ENCODE results near the gene SLC5A10. TPM values are rescaled to one million over a fixed set of nuclear protein-coding genes. Genes with fewer than 3 reads are reported as not detected.
"Not testable (repeated sequence)": the region's sequence is repeated elsewhere in the genome, so short reads cannot be mapped to it uniquely, and the experiment has no call there.

SLC5A10 gene
- total RNA-seq, 1 experiment from 2014 or later: 0.17 TPM

DNA sequence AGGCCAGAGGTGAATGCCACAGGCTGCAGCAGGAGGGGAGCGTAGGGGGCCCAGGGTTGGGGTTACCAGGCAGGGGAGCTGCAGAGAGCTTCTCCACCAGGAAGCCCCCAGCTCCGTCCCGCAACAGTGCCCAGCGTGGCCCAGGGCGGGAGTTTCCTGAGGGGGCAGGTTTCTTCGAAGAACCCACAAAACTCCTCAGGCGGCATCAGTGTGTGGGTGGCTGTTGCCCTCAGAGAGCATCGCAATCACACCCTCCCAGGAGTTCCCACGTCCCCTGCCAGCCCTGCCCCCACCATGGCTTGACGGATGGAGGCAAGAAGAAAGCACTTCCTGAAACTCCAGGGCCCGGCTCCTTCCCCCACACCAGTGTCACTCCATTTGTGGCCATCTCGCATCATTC lies 86.8 kb downstream of the SLC5A10 start:
- H2AFZ ChIP-seq; H3K27ac ChIP-seq; H3K9me2 ChIP-seq (ENCODE audit: insufficient read depth); H3K4me2 ChIP-seq; POLR2A ChIA-PET (ENCODE audit: unreplicated experiment); CTCF ChIA-PET; H3K79me2 ChIP-seq (ENCODE audit: low read depth); intact Hi-C loops (cut with micrococcal nuclease; ENCODE audit: unreplicated experiment); H3K27me3 ChIP-seq (ENCODE audit: insufficient read depth, low read depth); H3K36me3 ChIP-seq (ENCODE audit: low read depth); H3K9me3 ChIP-seq (ENCODE audit: insufficient read depth, low read depth); BruUV-seq (replicated peaks); H4K20me1 ChIP-seq (ENCODE audit: insufficient read depth); H3K4me3 ChIP-seq; DNase-seq; H3F3A ChIP-seq (ENCODE audit: insufficient read depth, low read depth); H3K4me1 ChIP-seq (replicated peaks; ENCODE audit: insufficient read depth): not testable (repeated sequence)

DNA sequence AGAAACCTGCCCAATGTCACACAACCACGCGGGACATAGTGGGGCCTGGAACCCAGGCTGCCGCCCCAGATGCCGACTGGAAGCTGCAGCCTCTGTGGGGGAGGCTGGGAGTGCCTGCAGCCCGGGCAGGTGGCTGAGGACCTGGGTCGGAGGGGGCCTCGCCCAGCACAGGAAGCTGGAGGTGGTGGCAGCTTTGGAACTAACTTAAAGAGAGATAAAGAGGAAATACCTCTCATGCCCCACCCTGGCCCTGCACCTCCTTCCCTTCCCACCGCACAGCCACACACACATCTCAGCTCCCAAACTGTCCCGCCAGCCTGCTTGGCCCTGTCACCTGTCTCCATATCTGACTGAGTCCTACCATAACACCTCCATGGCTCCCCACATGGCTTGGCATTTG lies 88.4 kb downstream of the SLC5A10 start:
- DNase-seq; H3K27ac ChIP-seq; H3K27me3 ChIP-seq (ENCODE audit: insufficient read depth, low read depth); H3K4me2 ChIP-seq; H3K79me2 ChIP-seq (ENCODE audit: low read depth); H4K20me1 ChIP-seq (ENCODE audit: insufficient read depth); H3K4me1 ChIP-seq (replicated peaks; ENCODE audit: insufficient read depth); H3K9me3 ChIP-seq (ENCODE audit: insufficient read depth, low read depth); H3K4me3 ChIP-seq; H3K36me3 ChIP-seq (ENCODE audit: low read depth); intact Hi-C loops (cut with micrococcal nuclease; ENCODE audit: unreplicated experiment); CTCF ChIA-PET; H2AFZ ChIP-seq; H3F3A ChIP-seq (ENCODE audit: insufficient read depth, low read depth); POLR2A ChIA-PET (ENCODE audit: unreplicated experiment); H3K9me2 ChIP-seq (ENCODE audit: insufficient read depth); BruUV-seq (replicated peaks): not testable (repeated sequence)

DNA sequence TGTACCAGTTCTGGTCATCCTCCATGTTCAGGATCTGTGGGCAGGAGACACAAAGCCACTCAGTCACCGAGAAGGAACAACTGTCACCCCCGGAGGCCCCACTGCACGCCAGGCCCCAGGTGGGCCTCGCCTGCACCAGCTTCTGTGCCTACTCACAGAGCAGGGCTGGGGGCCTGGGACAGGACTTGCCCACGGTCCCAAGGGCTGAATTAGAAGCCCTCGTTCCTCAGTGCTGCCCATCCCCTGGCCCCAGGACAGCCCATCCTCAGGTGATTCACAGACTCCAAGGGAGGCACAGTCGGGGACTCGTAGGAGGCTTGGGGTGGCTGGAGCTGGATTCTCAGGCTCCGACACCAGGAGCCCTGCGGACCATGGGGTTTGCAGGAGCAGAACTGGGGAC lies 89.9 kb downstream of the SLC5A10 start:
- CTCF ChIA-PET; H3K9me2 ChIP-seq (ENCODE audit: insufficient read depth); H4K20me1 ChIP-seq (ENCODE audit: insufficient read depth); H3K79me2 ChIP-seq (ENCODE audit: low read depth); H3K9me3 ChIP-seq (ENCODE audit: insufficient read depth, low read depth); H3K4me3 ChIP-seq; H3K4me1 ChIP-seq (replicated peaks; ENCODE audit: insufficient read depth); POLR2A ChIA-PET (ENCODE audit: unreplicated experiment); H3K27ac ChIP-seq; H3F3A ChIP-seq (ENCODE audit: insufficient read depth, low read depth); H2AFZ ChIP-seq; H3K36me3 ChIP-seq (ENCODE audit: low read depth); DNase-seq; intact Hi-C loops (cut with micrococcal nuclease; ENCODE audit: unreplicated experiment); H3K4me2 ChIP-seq; H3K27me3 ChIP-seq (ENCODE audit: insufficient read depth, low read depth); BruUV-seq (replicated peaks): not testable (repeated sequence)

DNA sequence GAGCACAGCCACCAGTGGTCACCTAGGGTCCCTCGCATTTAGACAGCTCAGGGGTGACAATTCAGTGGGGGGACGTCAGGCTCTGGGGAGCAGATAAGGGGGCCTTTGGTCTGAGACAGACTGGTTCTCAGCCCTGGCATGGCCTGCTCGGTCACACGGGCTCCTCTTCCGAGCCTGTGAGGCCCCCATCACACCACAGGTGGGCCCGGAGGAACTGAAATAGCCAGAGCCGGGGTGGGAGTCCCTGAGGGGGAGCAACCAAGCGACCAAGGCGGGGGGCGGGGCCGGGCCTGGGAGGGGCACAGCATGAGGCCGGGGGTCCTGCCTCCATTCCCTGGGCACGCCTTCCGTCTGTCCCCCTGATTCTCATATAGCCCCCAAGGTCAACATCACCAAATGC lies 90.4 kb downstream of the SLC5A10 start:
- H3K79me2 ChIP-seq (ENCODE audit: low read depth); BruUV-seq (replicated peaks): not testable (repeated sequence)

DNA sequence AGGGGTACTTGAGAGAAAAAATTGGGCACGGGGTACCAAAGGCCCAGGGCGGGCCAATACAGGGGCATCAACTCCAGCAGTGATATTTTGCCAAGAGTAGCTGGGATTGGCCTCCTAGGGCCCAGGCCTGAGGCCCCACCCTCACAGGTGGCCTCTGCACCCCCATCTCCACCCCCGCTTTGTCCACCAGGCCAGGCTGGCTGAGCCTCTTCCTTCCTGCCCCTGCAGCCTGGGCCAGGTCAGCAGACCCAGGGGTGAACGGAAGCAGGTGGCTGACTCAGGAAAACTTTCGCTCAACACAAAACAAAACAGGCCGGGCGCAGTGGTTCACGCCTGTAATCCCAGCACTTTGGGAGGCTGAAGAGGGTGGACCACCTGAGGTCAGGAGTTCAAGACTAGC lies 91.1 kb downstream of the SLC5A10 start:
- H3K4me1 ChIP-seq (replicated peaks; ENCODE audit: insufficient read depth); H3K9me2 ChIP-seq (ENCODE audit: insufficient read depth); H3K4me2 ChIP-seq; H3K79me2 ChIP-seq (ENCODE audit: low read depth); H3F3A ChIP-seq (ENCODE audit: insufficient read depth, low read depth); POLR2A ChIA-PET (ENCODE audit: unreplicated experiment); CTCF ChIA-PET; intact Hi-C loops (cut with micrococcal nuclease; ENCODE audit: unreplicated experiment); H3K4me3 ChIP-seq; H3K27ac ChIP-seq; H3K9me3 ChIP-seq (ENCODE audit: insufficient read depth, low read depth); DNase-seq; H4K20me1 ChIP-seq (ENCODE audit: insufficient read depth); BruUV-seq (replicated peaks); H2AFZ ChIP-seq; H3K27me3 ChIP-seq (ENCODE audit: insufficient read depth, low read depth); H3K36me3 ChIP-seq (ENCODE audit: low read depth): not testable (repeated sequence)

More for the DNA sequence above, 90.4 kb downstream of the SLC5A10 start:
- POLR2A ChIA-PET (ENCODE audit: unreplicated experiment); H2AFZ ChIP-seq; H3K4me2 ChIP-seq; H4K20me1 ChIP-seq (ENCODE audit: insufficient read depth); H3K9me2 ChIP-seq (ENCODE audit: insufficient read depth); H3K27ac ChIP-seq; DNase-seq; H3K27me3 ChIP-seq (ENCODE audit: insufficient read depth, low read depth); H3K4me3 ChIP-seq; intact Hi-C loops (cut with micrococcal nuclease; ENCODE audit: unreplicated experiment); H3K9me3 ChIP-seq (ENCODE audit: insufficient read depth, low read depth); H3K36me3 ChIP-seq (ENCODE audit: low read depth); H3F3A ChIP-seq (ENCODE audit: insufficient read depth, low read depth); H3K4me1 ChIP-seq (replicated peaks; ENCODE audit: insufficient read depth); CTCF ChIA-PET: not testable (repeated sequence)

DNA sequence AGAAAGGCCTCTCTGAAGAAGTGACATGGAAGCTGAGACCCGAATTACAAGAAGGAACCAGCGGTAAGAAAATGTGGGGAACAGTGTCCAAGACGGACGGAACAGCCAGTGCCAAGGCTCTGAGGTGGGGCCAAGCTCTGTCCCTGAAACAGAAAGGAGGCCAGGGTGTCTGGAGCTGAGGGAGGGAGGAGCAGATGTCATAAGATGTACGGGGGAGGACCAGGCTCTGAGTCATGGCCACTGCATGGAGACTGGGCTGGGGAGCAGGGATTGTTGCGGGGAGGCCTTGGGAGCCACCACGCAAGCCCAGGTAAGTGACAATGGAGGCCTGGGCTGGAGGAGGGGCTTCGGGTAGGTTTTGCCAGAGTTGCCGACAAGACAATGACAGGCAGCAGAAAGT lies 92.7 kb downstream of the SLC5A10 start:
- H3K36me3 ChIP-seq (ENCODE audit: low read depth); H3K4me1 ChIP-seq (replicated peaks; ENCODE audit: insufficient read depth); H3F3A ChIP-seq (ENCODE audit: insufficient read depth, low read depth); DNase-seq; intact Hi-C loops (cut with micrococcal nuclease; ENCODE audit: unreplicated experiment); H4K20me1 ChIP-seq (ENCODE audit: insufficient read depth); H3K27ac ChIP-seq; H3K4me2 ChIP-seq; POLR2A ChIA-PET (ENCODE audit: unreplicated experiment); H2AFZ ChIP-seq; H3K27me3 ChIP-seq (ENCODE audit: insufficient read depth, low read depth); H3K79me2 ChIP-seq (ENCODE audit: low read depth); H3K9me2 ChIP-seq (ENCODE audit: insufficient read depth); CTCF ChIA-PET; H3K4me3 ChIP-seq; BruUV-seq (replicated peaks); H3K9me3 ChIP-seq (ENCODE audit: insufficient read depth, low read depth): not testable (repeated sequence)

DNA sequence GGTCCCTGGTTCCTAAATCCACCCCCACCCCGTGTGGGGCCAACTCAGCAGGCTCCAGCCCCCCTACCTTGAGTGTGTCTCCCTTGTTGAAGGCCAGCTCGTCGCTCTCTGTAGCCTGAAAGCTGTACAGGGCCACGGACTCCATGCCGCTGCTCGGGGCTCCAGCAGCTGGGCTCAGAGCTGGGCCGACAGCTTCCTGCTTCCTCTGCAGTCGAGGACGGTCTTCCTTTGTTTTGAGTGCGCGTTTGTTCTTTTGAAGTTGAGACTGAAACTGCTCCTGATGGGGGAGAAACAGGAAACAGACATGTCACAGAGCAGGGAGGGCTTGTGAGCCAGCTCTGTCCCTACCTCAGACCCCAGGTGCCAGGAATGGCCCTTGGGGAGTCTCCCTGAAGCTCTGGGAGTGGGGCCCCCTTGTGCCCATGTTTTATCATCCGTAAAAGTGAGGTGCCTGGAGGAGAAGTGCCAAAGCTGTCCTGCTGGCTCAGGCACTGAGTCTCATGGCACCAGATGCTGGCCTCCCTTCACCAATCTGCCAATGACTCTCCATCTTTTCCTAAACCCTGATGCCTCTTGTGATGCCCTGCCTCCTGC lies 94.9 kb downstream of the SLC5A10 start, which contains the start of gene GRAP:
TSS of gene GRAP (minus strand) at position 176 of the 594 bp plus-strand sequence. CDS start at position 145, 31 bp downstream.
- not testable (repeated sequence) for H3K36me3 ChIP-seq (ENCODE audit: low read depth); H3K27ac ChIP-seq

DNA sequence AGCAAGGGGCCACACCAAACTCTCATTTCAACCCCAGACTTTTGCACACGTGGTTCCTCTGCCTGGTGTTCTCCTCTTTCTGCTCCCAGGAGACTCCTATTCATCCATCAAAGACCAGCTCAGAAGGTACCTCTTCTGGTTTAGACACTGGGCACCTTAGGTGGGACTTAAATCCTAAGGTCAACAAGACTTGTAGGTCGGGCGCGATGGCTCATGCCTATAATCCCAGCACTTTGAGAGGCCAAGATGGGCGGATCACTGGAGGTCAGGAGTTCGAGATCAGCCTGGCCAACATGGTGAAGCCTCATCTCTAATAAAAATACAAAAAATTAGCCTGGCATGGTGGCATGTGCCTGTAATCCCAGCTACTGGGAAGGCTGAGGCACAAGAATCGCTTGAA lies 95.5 kb downstream of the SLC5A10 start:
- H3K4me1 ChIP-seq (replicated peaks; ENCODE audit: insufficient read depth); POLR2A ChIA-PET (ENCODE audit: unreplicated experiment); H3K27ac ChIP-seq; H3K9me2 ChIP-seq (ENCODE audit: insufficient read depth); DNase-seq; H3K79me2 ChIP-seq (ENCODE audit: low read depth); BruUV-seq (replicated peaks); H3F3A ChIP-seq (ENCODE audit: insufficient read depth, low read depth); CTCF ChIA-PET; H3K9me3 ChIP-seq (ENCODE audit: insufficient read depth, low read depth); H3K4me3 ChIP-seq; H3K36me3 ChIP-seq (ENCODE audit: low read depth); H3K27me3 ChIP-seq (ENCODE audit: insufficient read depth, low read depth); H3K4me2 ChIP-seq; H2AFZ ChIP-seq; intact Hi-C loops (cut with micrococcal nuclease; ENCODE audit: unreplicated experiment); H4K20me1 ChIP-seq (ENCODE audit: insufficient read depth): not testable (repeated sequence)

More for the DNA sequence above, 94.9 kb downstream of the SLC5A10 start, which contains the start of gene GRAP:
- H3K4me2 ChIP-seq; H2AFZ ChIP-seq; H3K9me2 ChIP-seq (ENCODE audit: insufficient read depth); BruUV-seq (replicated peaks); POLR2A ChIA-PET (ENCODE audit: unreplicated experiment); H3K9me3 ChIP-seq (ENCODE audit: insufficient read depth, low read depth); DNase-seq; H3K4me3 ChIP-seq; H4K20me1 ChIP-seq (ENCODE audit: insufficient read depth); CTCF ChIA-PET; H3K27me3 ChIP-seq (ENCODE audit: insufficient read depth, low read depth); H3K79me2 ChIP-seq (ENCODE audit: low read depth); intact Hi-C loops (cut with micrococcal nuclease; ENCODE audit: unreplicated experiment); H3K4me1 ChIP-seq (replicated peaks; ENCODE audit: insufficient read depth); H3F3A ChIP-seq (ENCODE audit: insufficient read depth, low read depth): not testable (repeated sequence)
